Uterus (tissue), 2 donors: Measurements from ENCODE around the gene PGLYRP4.

Experiments
- CTCF ChIP-seq, 4 experiments: fragments of 200-600 bp in 2 of 4; fragments of 450-650 bp in 2 of 4; sonication (generic) in 2 of 4; IDR thresholded peaks; one replicate each; pipeline ENCODE4 v1.5.1; 2016 to 2019; ENCODE audit warnings: antibody characterized with exemption in 4 of 4, mild to moderate bottlenecking in 2 of 4, moderate library complexity in 1 of 4
- POLR2A ChIP-seq, 2 donors: fragments of 450-650 bp; IDR thresholded peaks; one replicate each; pipeline ENCODE4 v1.6.1; 2016; ENCODE audit warnings: antibody characterized with exemption in 2 of 2, mild to moderate bottlenecking in 1 of 2, moderate library complexity in 1 of 2

GRCh38 chr1:153395776-153396175, 47.1 kb upstream of the PGLYRP4 start:
- TF ChIP-seq CTCF (IDR thresholded peaks at IDR 0.05) (no peak), POLR2A (IDR thresholded peaks at IDR 0.05) (no peak)
